NCI-H446 (cell line): Measurements from ENCODE around the gene PGRMC2.
"Not testable (repeated sequence)": the region's sequence is repeated elsewhere in the genome, so short reads cannot be mapped to it uniquely, and the experiment has no call there.

ENCODE experiments used
- DNase-seq, 2 experiments: peaks; one replicate each; lab custom pipeline; 2025; lab: John Stamatoyannopoulos, UW

The PGRMC2 gene

DNA sequence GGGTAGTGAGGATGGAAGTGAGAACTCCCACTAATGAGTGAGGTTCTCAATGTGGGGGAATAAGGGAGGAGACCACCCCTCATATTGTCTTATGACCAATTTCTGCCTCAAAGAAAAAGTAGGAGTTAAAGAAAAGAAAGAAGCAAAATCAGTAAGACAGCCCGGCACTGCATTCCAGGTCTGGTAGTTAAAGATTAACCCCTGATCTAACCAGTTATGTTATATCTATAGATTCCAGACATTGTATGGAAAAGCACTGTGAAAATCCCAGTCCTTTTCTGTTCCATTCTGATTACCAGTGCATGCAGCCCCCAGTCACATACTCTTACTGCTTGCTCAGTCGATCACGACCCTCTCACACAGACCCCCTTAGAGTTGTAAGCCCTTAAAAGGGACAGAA is 20.4 kb downstream of the PGRMC2 start:
- not testable (repeated sequence) for DNase-seq

DNA sequence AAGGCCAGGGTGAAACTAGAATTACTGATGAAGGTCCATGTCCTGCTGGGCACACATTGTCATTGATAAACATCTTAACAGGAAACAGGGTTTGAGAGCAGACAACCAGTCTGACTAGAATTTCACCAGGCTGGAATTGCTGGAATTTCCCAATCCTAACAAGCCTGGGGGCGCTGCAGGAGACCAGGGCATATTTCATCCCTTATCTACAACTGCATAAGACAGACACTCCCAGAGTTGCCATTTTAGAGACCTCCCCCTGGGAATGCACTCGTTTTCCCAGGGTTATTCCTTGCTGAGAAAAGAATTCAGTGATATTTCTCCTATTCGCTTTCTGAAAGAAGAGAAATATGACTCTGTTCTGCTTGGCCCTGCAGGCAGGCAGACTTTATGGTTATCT is 22.1 kb downstream of the PGRMC2 start:
- DNase-seq, result not testable (repeated sequence)

DNA sequence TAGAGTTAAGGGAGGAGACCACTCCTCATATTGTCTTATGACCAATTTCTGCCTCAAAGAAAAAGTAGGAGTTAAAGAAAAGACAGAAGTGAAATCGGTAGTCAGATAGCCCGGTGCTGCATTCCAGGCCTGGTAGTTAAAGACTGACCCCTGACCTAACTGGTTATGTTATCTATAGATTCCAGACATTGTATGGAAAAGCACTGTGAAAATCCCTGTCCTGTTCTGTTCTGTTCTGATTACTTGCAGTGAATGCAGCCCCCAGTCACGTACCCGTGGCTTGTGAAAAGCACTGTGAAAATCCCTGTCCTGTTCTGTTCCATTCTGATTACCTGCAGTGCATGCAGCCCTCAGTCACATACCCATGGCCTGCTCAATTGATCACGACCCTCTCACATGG is 27.7 kb downstream of the PGRMC2 start:
- not testable (repeated sequence) for DNase-seq

DNA sequence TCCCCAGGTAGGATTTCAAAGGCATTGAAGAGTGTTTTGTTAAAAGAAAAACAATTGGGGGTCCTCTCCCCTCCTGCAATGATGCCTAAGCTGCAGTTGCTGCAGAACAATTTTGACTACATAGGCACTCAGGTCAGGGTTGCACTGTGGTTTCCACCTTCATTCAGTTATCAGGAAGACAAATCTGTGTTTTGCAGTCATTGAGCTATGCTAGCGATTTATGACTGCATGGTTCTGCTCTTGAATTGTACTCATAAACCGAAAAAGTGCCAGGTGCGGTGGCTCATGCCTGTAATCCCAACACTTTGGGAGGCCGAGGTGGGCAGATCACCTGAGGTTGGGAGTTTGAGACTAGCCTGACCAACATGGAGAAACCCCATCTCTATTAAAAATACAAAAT is 29.4 kb downstream of the PGRMC2 start:
- not testable (repeated sequence) for DNase-seq

DNA sequence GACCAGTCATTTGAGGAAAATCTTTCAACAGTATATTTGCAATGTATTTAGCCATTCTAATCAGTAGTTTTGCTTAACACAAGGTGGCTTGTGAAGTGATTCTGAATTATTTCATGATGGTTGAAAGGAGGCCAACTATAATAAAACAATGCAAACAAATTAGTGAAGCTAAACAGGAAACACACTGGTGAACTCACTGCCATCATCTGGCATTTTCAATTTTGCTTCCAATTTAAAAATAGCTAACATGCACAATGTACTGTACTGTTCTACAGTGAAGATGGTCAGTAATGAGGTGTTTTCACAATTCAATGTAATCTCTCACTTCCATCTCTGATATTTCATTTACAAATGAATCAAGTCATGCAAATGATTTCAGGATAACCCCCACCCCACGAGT is 31.1 kb downstream of the PGRMC2 start:
- no peak for DNase-seq

DNA sequence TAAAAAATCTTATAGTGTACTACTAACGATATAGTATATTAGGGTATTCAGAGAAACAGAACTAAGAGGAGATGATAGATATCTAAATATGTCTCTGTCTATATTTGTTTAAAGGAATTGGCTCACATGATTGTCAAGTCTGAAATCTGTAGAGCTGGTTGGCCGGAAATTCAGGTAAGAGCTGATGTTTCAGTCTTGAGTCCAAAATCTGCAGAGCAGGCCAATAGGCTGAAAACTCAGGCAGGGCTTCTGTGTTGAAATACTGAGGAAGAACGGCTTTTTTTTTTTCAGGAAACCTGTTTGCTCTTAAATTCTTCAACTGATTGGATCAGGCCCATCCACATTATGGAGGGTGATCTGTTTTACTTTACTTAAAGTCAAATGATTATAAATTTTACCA is 31.7 kb downstream of the PGRMC2 start:
- no peak for DNase-seq

DNA sequence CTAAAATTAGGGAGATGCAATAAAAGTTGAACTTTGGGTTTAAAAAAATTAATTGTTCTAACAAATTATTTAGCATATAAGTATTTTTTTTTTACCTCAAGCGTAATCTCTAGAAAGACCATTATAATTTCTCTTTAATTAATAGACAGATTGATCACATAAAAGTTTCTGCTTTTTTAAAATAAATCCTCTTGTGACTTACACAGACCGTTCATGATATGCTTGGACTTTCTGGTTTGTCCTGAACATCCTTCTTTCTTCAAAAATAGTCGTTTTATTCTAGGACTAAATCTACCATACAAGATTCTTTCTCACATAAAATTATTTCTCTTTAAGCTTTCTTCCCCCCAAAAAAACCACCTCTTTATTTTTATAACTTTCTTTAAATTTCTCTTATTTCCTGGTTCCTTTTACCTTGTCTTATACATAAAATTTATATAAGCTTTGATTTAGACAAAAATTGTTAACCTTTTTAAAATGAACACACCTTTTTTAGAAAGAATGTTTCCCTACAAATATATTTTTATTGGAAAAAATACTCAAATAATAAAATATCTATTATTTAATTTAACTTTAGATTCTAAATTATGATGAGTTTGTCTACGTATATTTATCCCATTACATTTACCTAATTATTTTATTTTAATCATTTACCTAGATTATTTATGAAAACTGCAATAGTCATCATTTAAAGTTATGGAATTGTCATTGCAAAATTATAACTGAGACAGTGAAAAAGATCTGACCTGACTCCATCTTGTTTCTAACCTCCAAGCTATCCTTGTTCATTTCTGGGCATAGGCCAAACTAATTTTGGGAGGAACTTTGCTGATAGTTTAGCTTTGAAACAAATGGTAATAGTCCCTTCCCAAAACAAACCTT is 37.6 kb downstream of the PGRMC2 start:
- no peak for DNase-seq

DNA sequence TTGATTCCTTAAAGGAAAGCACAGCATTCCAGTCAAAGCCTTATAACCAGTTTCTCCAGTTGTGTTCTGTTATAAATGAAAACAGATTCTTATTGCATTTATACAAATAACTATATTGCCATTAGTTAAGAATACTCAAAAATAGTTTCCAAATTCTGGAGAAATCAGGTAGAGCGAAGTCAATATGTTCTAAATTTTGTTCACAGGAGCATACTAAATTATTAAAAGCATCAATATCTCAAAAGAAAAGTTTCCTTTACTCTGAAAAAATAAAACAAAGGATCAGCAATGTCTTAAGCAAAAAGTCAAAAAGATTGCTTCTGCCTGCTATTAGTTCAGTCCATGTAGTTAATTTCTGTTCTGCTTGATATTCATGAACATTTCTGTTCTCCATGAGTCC is 39.7 kb downstream of the PGRMC2 start:
- DNase-seq, result no peak

DNA sequence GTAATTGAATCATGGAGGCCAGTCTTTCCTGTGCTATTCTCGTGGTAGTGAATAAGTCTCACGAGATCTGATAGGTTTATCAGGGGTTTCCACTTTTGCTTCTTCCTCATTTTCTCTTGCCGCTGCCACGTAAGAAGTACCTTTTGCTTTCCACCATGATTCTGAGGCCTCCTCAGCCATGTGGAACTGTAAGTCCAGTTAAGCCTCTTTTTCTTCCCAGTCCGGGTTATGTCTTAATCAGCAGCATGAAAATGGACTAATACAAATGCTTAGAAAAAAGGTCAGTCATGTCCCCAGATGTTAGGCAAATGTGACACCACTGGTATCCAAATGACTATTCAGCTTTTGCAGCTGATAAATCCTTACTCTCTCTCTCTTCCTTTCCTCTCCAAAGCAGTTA is 42.2 kb downstream of the PGRMC2 start:
- not testable (repeated sequence) for DNase-seq

DNA sequence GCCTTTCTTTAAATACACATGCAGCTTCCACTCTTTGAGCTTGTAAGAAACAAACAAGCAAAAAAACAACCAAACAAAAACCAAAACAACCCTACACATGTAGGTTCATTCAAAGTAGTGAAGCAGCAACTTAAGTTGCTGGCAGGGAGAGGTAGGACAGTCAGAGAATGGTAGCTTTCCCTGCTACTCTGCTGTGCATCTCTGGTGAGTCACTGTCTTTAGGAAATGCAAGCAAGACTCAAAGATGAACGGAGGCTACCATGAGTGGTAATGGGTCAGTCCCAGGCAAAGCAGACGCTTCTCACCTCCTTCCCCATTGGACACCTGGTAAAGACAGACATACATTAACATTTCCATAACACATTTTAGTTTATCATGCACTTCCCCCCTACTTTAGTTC is 43.2 kb downstream of the PGRMC2 start:
- DNase-seq, result no peak

DNA sequence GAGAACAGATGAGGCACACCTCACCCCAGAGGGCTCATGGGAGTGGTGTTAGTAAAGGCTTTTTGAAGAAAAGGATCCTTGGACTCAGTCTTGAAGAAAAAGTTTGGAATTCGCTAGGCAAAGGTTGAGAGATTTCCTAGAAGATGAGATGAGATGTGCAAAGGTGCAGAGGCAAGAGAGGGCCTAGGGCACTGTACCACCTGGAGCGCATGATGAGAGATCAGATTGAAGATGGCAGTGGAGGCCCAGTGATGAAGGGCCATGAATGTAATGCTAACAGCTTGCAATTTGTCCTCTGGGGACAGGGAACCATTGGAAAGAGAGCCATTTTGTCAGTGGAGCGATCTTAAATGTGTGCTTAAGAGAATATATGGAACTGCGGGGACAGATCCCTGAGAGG is 45.0 kb downstream of the PGRMC2 start:
- DNase-seq, result no peak

DNA sequence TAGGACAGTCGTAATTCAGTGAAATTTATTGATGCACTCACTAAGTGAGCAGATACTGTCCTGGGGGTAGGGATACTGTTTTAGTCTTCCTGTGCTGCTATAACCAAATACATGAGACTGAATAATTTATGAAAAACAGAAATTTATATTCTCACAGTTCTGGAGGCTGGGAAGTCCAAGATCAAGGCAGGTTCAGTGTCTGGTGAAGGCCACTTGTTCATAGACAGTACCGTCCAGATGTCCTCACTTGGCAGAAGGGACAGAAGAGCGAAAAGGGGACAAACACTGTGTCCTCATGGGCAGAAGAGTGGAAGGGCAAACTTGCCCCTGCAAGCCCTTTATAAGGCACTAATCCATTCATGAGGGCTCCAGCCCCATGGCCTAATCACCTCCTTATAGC is 45.6 kb downstream of the PGRMC2 start:
- DNase-seq, result no peak

DNA sequence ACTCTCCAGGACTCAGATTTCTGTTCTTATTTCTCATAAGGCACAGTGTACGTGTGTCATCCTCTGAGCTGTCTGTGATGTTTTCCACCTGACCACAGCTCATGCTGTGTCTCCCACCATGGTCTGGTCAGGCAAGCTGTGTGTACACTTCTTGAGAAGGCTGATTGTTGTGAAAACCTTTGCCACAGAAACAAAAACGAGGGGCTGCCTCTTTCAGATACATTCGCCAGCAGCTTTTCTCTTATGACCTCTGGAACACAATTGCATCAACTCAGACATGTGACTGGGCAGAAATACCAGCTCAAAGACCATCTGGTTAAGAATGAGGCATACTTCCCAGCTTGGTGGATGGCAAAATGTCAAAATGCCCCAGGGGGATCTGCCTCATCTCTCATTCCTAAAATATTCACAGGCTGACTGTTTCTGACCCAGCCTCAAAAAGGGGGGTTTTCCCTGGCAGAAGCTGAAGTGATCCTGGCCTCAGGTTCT is 46.1 kb downstream of the PGRMC2 start:
- peak; percentile 88 to 96 for DNase-seq

DNA sequence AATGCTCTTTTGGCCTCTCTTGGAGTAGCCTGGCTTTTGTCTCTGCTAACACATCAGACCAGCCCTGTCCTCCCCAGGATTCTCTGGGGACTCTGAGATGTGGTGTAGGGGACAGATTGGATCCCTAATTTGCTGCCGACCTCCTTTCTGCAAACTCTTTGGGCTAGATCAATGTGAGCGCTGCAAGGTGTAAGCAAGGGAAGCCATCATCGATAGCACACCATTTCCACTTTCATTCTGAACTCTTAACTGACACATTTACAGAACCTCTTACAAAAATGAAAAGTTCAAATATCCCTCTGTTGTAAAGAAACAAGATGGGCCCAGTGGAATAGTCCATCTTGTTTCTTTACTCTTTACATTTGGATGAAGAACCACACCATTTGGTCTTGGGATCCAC is 46.6 kb downstream of the PGRMC2 start:
- DNase-seq, result no peak

DNA sequence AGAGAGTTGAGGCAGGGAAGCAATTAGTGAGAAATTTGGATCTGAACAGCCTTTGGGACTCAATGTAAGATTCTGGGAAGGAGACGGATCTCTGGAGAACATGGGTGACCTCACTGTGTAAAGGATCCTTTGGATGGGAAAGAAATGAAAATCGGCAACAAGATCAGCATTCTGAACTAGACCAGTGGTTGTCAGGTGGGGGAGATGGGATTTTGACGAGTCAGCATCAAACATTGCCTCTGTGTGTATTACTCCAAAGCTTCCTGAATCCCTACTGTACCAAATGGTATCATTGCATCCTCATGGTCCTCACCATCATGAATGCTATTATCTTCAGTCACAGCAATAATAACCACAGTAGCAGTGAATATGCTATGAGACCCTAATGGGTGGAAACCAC is 52.8 kb downstream of the PGRMC2 start:
- no peak for DNase-seq

DNA sequence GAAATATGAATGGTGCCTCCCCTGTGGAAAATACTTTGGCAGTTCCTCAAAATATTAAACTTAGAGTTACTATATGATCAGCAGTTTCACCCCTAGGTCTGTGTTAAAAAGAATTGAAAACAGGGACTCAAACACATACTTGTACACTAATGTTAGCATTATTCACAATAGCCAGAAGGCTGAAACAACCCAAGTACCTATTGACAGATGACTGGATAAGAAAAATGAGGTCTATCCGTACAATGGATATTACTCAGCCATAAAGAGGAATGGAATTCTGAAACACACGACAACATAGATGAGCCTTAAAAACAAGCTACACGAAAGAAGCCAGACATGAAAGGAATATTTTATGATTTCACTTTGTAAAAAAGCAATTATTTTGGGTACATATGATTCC is 54.9 kb downstream of the PGRMC2 start:
- no peak for DNase-seq

DNA sequence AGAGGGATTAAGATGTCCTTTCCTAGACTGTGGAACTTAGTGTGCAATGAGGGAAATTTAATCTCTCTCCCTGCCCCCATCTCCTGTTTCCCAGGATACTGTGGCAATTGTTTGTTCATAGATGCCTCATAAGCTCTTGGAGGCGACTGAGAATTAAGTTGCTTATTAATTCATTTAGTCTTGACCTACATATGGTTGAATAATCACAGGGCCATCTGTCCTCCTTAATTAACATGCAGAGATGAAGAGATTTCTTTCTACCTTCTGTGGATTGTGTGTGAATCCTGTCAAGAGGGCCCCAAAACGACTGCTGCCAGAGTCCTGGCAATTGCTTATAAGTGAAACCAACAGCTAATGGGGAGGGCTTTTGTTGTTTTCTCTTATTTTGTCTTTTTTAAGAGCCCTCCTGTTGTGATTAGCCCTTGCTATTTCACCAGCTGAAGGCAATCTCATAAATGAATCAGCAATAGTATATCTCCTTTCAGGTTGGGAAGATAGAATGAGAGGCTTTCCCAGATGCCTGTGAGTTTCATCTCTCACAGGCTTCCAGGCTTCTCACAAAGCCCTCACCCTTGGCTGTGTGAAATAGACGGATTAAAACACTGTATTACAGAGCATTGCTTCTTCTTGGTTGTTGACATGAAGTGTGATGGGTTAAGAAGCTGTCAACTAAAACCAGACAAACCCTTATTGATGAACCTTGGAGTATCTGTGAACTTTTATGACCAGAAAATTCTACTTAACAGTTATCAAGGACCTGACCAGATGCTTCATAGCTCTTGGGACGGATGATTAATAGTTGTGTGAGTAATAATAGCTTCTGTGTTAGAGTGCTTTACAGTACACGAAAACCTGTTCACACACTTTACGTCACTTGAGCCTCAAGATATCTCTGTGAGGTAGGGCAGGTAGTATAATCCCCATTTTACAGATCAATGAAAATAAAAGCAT is 58.5 kb downstream of the PGRMC2 start:
- DNase-seq, result peak; percentile 38 to 74

DNA sequence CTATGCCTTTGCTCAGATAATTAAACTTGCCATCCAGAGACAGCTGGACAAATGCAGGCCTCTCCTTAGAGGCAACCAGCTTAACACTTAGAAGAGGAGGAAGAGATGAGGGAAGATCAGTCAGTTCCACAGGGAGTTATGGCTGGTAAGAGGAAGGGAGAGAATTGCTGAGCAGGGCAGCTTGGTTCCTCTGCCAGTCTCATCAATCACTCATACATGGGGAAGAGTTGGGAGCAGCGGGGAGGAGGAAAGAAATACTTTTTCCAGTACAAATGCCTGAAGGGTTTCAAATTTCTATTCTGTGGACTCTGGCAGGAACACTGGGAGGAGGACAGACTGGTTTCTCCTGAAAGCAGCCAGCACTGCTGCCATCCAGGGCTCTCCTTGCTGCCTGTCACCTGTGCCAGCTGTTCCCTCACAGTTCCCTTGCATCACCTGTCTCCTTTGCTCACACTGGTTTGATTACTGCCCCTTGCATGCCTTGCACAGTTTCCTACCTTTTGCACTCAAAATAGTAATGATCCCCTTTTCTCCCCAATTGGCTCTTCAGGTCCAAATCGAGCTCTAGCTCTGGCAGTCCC is 59.5 kb downstream of the PGRMC2 start:
- peak; percentile 32 to 73 for DNase-seq

DNA sequence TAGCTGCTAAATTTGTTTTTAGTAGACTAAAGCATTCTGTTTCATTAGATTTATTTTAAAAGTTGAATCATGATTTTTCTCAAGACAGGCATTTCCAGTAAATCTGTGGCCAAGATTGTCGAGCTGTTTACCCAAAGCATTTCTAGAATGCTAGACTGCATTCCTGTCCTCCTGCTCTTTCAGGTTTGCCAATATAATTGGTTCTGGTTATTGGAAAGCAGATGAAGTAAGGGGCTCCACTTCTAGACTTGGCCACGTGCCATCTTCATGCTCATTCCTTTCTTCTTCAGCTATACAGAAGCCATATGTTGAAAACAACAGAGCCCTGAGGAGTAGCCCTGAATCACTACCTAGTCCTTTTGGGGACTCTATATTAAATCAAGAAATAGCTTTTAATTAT is 62.5 kb downstream of the PGRMC2 start:
- DNase-seq, result peak; percentile 14 to 88

DNA sequence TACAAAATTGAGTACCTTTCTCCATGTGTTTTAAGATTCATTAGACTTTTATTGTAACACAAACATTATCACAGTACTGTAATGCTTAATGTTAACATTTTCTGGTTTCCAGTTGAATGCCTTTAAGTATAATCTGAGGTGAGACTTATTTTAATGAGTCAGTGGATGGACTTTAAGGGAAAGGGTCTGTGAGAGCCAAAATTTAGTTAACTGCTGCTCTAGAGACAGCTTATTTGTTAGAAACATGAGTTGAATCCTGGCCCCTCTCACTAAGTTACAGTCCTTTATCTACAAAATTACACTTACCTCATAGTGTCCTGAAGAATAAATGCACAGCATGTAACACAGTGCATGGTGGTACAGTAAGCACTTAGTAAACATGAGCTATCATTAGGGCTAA is 66.0 kb downstream of the PGRMC2 start:
- DNase-seq, result no peak

DNA sequence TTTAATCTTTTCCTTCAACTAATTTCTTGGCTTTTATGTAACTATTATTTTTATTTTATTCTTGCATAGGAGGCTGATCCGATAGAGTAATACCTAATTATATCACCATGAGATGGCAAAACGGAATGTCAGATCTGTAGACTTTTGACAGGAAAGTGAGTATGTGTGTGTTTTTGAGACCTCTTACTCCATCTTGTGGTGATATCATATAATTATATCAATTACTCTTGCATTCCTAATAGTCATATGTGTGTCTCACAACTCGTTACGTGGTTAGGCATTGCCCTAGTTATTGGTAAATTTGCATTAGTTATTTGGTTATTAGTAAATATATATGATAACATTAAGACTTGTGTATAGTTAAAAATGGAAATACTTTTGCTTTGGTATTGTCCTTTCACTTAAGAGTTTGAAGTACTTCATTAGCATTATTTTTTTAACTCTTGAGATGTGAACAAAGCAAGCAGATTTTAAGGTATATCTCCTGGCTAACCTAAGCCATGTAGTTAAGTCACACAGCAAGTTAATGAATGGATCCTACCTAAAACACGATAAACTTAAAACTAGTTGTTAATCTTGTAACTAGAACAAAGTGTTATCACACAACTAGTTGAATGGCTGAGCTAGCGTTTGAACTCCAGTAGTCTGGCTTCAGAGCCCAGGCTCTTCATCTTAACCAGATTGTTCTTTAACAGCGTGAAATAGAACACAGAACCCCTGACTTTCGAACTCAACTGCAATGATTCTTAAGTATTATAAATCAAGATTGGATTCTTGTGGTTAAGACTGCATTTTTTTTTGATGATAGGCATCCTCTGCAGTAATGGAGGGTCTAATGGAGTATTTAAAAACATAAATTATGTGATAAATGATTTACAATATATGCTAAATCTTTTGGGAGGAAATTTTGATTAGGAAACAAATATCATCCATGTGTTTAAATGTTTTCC is 67.1 kb downstream of the PGRMC2 start:
- DNase-seq, result peak in 1 of 2 experiments; percentile 49
